Middle frontal gyrus (tissue), 1 donor: Measurements from ENCODE around the gene FHL1.
"Not testable (repeated sequence)": the region's sequence is repeated elsewhere in the genome, so short reads cannot be mapped to it uniquely, and the experiment has no call there.

Experiments used
- DNase-seq: peaks from one replicate; pipeline ENCODE4 v3.0.0-alpha.2; 2015; ENCODE audit warnings: low spot score; ENCODE audit errors: extremely low spot score

Gene FHL1

GRCh38 chrX:136147315-136147901, at the start of gene FHL1:
Gene FHL1 (plus strand): TSS chrX:136147533.
- DNase-seq = no peak

DNA sequence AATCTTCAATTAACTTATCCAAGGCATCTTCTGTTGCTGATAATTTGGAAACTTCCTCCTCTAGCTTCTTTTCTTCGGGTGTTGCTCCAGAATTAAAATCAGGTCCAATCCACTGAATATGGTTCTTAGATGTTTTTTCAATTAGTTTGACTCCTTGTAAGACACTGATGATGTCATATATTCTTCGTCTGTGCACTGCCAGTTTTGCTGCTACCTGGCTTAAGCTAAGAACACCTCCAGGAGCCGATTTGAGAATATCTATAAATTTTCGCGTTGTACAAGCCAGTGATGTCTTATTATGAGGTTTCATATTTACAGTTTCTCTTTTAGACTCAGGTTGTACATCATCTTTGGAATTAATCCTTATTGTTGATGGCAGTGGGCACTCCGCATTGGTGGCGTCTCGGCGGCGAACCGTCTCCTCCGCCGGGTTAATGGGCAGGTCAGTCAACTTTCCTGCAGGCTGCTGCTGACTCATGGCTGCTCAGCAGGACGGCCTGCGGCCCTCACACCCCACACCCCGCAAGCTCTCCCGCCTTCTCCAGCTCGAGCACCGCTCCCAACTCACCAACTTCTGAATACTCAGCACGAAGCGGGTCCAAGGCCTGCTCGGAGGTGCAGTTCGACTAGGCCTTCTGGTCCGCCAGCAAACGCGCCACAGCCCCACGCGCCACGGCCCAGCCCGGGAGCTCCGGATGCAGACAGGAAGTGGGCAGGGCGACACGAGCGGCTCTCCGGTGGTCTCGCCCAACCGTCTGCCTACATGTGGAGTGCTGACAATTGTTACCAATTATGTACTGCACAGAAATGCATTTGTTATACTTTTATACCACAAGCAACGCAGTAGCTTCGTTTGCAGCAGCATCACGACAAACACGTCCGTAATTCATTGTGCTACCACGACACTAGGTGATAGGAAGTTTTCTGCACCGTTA, 49.2 kb upstream of the FHL1 start:
- no peak for DNase-seq

DNA sequence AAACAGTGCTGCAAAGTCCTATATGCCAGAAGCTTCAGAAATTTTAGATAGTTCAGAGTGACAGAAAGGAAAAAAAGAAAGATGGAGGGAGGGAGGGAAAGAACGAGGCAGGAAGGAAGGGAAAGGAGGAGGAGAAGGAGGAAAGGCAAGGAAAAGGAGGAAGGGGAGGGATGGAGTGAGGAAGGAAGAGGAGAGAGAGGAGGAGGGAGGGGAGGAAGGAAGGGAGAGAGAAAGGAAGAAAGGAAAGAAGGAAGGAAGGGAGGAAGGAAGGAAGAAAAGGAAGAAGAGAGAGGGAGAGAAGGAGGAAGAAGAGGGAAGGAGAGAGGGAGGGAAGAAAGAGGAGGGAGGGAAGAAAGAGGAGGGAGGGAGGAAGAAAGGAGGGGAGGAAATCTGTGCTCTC, 42.4 kb upstream of the FHL1 start:
- no peak for DNase-seq

GRCh38 chrX:136106920-136107528, 40.3 kb upstream of the FHL1 start:
- no peak for DNase-seq

DNA sequence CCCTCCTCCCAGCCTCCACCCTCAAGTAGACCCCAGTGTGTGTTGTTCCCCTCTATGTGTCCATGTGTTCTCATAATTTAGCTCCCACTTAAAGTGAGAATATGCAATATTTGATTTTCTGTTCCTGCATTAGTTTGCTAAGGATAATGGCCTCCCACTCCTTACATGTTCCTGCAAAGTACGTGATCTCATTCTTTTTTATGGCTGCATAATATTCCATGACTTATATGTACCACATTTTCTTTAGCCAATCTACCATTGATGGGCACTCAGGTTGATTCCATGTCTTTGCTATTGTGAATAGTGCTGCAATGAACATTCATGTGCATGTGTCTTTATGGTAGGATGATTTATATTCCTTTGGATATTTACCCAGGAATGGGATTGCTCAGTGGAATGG, 38.4 kb upstream of the FHL1 start:
- DNase-seq = not testable (repeated sequence)

DNA sequence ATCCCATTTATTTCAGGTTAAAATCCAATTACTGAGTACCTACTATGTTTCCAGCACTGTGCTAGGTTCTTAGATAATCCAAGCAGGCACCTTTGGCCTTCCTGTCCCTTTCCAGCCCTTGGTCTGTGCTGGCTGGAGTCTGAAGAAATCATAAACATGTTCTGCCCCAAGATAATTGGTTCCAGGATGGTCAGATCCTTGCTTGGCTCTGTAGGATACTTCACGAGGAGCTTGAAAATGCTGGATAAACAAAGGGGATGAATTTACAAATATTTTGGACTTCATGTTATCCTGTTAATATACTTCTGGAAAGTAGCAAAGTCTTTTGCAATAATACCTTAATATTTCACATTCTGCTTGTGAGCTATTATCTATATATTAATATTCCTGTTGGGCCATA, 35.0 kb upstream of the FHL1 start:
- DNase-seq = no peak

GRCh38 chrX:136112778-136113177, 34.6 kb upstream of the FHL1 start:
- DNase-seq = no peak

GRCh38 chrX:136115126-136115903, 32.0 kb upstream of the FHL1 start:
- DNase-seq = no peak

DNA sequence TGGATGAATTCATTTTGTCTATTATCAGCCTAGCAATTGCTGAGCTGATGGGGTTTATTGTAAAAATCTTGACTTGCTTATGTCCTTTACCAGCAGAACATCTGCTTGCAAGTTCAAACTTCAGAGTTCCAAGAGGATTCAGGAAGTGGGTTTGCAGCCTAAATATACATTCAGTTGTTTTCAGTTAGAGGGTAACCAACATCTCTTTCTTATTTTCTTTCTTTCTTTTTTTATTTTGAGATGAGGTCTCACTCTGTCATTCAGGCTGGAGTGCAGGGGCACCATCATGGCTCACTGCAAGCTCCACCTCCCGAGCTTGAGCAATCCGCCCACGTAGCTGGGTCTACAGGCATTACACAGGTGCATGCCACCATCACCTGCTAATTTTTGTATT, 31.4 kb upstream of the FHL1 start:
- no peak for DNase-seq

GRCh38 chrX:136121788-136122187, 25.5 kb upstream of the FHL1 start:
- DNase-seq = no peak

- DNase-seq = no peak
These were observed 25.1 kb upstream of the FHL1 start for GRCh38 chrX:136122207-136122606.

DNA sequence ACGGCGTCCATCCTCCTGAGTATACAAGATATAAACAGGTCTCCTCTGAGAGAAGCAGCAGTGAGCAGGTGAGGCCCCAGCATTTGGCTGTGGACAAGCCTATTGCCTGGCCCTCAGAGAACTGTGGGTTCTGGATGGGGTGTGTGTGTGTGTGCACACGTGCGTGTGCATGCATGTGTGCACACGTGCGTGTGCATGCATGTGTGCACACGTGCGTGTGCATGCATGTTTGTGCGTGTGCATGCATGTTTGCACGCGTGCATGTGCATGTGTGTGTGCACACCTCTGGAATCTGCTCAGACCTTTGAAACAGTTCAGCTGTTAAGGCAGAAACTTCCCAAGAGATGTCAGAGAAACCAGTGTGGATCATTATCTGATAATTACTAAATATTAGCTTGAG, 22.2 kb upstream of the FHL1 start:
- no peak for DNase-seq

DNA sequence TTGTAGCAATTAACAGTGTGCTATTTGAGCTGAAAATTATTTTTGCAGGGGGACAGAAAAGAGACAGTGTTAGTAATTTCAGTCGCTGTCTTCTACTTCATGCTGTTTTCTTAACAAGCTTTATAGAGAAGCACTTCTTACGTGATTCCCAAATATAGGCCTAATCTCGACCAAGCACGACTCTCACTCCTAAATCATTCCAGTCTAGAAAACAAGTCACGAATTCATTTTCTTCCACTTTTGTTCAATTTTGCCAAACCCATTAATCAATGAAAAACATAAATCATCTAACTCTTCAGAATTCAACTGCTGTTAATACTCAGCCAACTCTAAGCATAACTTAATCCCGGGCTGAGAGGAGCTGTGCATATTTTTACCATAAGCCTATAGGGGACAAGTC, 21.0 kb upstream of the FHL1 start:
- DNase-seq = no peak

DNA sequence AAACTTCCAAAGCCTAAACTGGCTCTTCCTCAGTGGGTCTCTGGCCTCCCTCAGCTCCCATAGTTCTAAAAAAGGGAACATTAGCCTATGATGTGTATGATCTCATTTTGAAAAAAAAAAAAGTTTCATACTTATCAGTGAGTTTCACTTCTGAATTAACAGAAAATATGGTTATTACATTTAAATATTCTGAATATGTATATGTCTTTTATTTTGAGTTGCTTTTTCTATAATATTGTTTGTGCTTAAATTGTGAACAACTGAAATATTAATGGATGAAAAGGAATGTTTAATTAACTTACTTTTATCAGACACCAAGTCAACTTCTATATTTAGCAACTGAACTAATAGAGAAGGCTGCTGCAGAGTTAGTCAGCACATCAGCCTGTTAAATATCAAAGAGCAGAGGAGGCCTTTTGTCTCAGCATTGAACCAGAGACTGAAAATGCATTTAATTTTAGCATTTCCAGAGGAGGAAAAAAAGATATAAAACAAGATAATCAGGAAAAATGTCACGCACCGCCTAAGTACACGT, 20.4 kb upstream of the FHL1 start:
- no peak for DNase-seq

DNA sequence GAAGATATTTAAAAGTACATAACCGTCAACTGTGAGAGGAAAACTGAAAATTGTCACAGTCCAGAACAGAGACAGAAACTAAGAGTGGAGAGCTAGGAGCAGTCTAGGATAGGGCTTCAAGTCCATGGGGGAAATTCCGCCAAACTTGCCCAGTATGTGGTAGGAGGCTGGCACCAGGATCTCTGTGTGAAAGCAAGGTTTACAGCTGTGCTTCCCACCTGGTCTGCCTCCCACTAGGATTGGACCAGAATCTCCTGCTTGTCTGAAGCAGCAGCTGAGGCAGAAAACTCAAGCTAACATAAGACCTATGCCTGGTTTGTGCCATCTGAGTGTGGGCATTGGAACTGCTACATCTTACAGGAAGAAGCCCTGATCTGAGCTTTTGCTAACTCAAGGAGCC, 18.6 kb upstream of the FHL1 start:
- DNase-seq = no peak

GRCh38 chrX:136130931-136131833, 16.2 kb upstream of the FHL1 start:
- no peak for DNase-seq

DNA sequence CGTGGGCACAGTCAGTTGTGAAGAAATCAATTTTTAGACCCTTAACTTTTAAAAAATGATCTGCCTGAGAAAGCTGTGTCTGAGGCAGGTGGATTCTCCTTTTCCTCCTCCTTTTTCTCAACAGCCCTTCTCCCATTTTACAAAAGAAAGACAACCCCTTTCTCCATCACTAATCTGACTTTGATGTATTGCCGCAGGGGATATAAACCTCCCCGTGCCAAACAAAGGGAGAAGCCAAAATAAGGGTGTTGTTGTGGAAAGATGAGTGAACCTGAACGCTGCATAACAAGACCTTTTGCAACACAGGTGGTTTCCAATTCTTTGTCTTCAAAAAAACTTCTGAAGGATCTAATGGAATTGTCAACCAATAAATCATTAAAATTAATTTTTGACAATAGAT, 8.4 kb upstream of the FHL1 start:
- DNase-seq = no peak

GRCh38 chrX:136141569-136141968, 5.8 kb upstream of the FHL1 start:
- no peak for DNase-seq

- no peak for DNase-seq
These were observed 4.7 kb upstream of the FHL1 start for GRCh38 chrX:136142592-136142991.

DNA sequence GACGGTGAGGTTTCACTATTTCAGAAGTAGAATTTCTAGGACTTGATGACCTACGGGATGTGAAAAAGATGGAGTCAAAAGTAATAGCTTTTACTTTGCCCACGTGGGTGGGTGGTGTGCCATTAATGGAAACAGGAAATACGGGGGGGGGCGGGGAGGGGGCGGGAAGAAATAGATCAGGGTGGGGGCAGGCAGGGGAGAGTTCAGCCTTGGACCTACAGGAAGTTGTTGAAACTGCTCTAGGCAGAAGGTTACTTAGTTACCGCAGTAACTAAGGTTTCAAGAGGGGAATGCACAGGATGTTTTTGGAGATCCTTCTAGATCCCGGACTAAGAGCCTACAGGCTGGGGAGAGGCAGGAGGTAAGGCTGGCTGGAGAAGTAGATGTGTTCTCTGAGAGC, 3.6 kb upstream of the FHL1 start:
- no peak for DNase-seq
